ENCODE results near the gene ARHGAP26.

GRCh38 chr5:143164557-143164956, 394.4 kb downstream of the ARHGAP26 start:
- TF ChIP-seq CTCF (IDR thresholded peaks at IDR 0.05) (no peak), POLR2A (IDR thresholded peaks at IDR 0.05) (no peak), EP300 (IDR thresholded peaks at IDR 0.05) (no peak)
